ENCODE results near the gene CNKSR2. TPM values are rescaled to one million over a fixed set of nuclear protein-coding genes. Genes with fewer than 3 reads are reported as not detected.

Gene CNKSR2
- total RNA-seq, 4 donors from 2014 or later, result 0.73 to 1.6 (median 1.1) TPM

- no peak for DNase-seq (ENCODE audit: low spot score in 2 of 2)
- Histone ChIP-seq H3K27ac (no peak overlapping the region), H3K27me3 (no peaks in the 10 kb centered on the region), H3K9me3 (no peaks in the 10 kb centered on the region), H3K4me1 (no peaks in the 10 kb centered on the region), H3K36me3 (no peaks in the 10 kb centered on the region), H3K4me3 (no peak overlapping the region)
- peak; percentile 18 to 30 for TF ChIP-seq CTCF (IDR thresholded peaks at IDR 0.05)
- TF ChIP-seq EP300 (IDR thresholded peaks at IDR 0.05), result no peak
- 60% methylated on average over 2 of the region's 2 CpGs for WGBS
Measured at GRCh38 chrX:21382715-21383114, 8.5 kb downstream of the CNKSR2 start.

GRCh38 chrX:21383546-21383945 is 9.3 kb downstream of the CNKSR2 start:
- TF ChIP-seq POLR2AphosphoS5 (IDR thresholded peaks at IDR 0.05) (no peak), EP300 (IDR thresholded peaks at IDR 0.05) (no peak), POLR2A (IDR thresholded peaks at IDR 0.05) (no peak), CTCF (IDR thresholded peaks at IDR 0.05) (no peak)
- WGBS, result 19% methylated on average over 2 of the region's 2 CpGs
- Histone ChIP-seq H3K36me3 (no peaks in the 10 kb centered on the region), H3K9me3 (no peaks in the 10 kb centered on the region), H3K27me3 (no peaks in the 10 kb centered on the region), H3K27ac (no peak overlapping the region), H3K4me3 (no peak overlapping the region), H3K4me1 (no peaks in the 10 kb centered on the region)
- DNase-seq (ENCODE audit: low spot score in 2 of 2), result no peak

- 63% methylated on average over 1 of the region's 1 CpG for WGBS
- TF ChIP-seq POLR2AphosphoS5 (IDR thresholded peaks at IDR 0.05) (no peak), EP300 (IDR thresholded peaks at IDR 0.05) (no peak), POLR2A (IDR thresholded peaks at IDR 0.05) (no peak), CTCF (IDR thresholded peaks at IDR 0.05) (no peak)
- DNase-seq (ENCODE audit: low spot score in 2 of 2), result no peak
- Histone ChIP-seq H3K27me3 (no peaks in the 10 kb centered on the region), H3K4me1 (no peaks in the 10 kb centered on the region), H3K4me3 (no peak overlapping the region), H3K9me3 (no peaks in the 10 kb centered on the region), H3K36me3 (no peaks in the 10 kb centered on the region), H3K27ac (no peak overlapping the region)
Measured at GRCh38 chrX:21384178-21384577, 10.0 kb downstream of the CNKSR2 start.

- DNase-seq (ENCODE audit: low spot score in 2 of 2), result no peak
- H3K9me3 ChIP-seq, result no peaks in the 10 kb centered on the region
- no peak overlapping the region for H3K27ac ChIP-seq
- H3K4me1 ChIP-seq, result no peaks in the 10 kb centered on the region
- H3K36me3 ChIP-seq, result no peaks in the 10 kb centered on the region
- WGBS, result 14% methylated on average over 1 of the region's 1 CpG
- TF ChIP-seq POLR2A (IDR thresholded peaks at IDR 0.05) (no peak), POLR2AphosphoS5 (IDR thresholded peaks at IDR 0.05) (no peak), CTCF (IDR thresholded peaks at IDR 0.05) (no peak), EP300 (IDR thresholded peaks at IDR 0.05) (no peak)
- H3K27me3 ChIP-seq, result no peaks in the 10 kb centered on the region
- no peak overlapping the region for H3K4me3 ChIP-seq
Measured at GRCh38 chrX:21394792-21395191, 20.6 kb downstream of the CNKSR2 start.

- Histone ChIP-seq H3K4me1 (no peaks in the 10 kb centered on the region), H3K27me3 (no peaks in the 10 kb centered on the region), H3K36me3 (no peaks in the 10 kb centered on the region), H3K4me3 (no peak overlapping the region), H3K9me3 (no peaks in the 10 kb centered on the region), H3K27ac (no peak overlapping the region)
- WGBS, result 58% methylated on average over 3 of the region's 3 CpGs
- no peak for DNase-seq (ENCODE audit: low spot score in 2 of 2)
- TF ChIP-seq CTCF (IDR thresholded peaks at IDR 0.05), result no peak
- no peak for TF ChIP-seq POLR2AphosphoS5 (IDR thresholded peaks at IDR 0.05)
- TF ChIP-seq POLR2A (IDR thresholded peaks at IDR 0.05), result no peak
- no peak for TF ChIP-seq EP300 (IDR thresholded peaks at IDR 0.05)
Measured at GRCh38 chrX:21398426-21398825, 24.2 kb downstream of the CNKSR2 start.
